H1 (cell line): ENCODE results near the gene IRAK3.

Source experiments
- ATF3 ChIP-seq: IDR thresholded peaks from 2 replicates; pipeline ENCODE4 v1.6.1; 2011; ENCODE audit warnings: low read depth, mild to moderate bottlenecking, low read length; ENCODE audit not compliant: insufficient read depth
- BCL11A ChIP-seq, 2 experiments: IDR thresholded peaks; one replicate each; pipeline ENCODE4 v1.6.1; 2011; ENCODE audit warnings: low read depth in 2 of 2, low read length in 2 of 2, mild to moderate bottlenecking in 2 of 2
- BRCA1 ChIP-seq: IDR thresholded peaks from 2 replicates; pipeline ENCODE4 v1.6.1; 2012; ENCODE audit warnings: low read depth, low read length, improper control_type of control experiment
- CTCF ChIP-seq, 3 experiments: IDR thresholded peaks; 1 replicate in 2 of 3; 2 replicates in 1 of 3; pipeline versions ENCODE4 v1.5.1 to v1.6.1; 2011; ENCODE audit warnings: low read length in 3 of 3, mild to moderate bottlenecking in 3 of 3, inconsistent platforms in 2 of 3, low read depth in 1 of 3, moderate library complexity in 1 of 3; ENCODE audit not compliant: insufficient read depth in 1 of 3; ENCODE audit errors: control extremely low read depth in 1 of 3
- NRF1 ChIP-seq: IDR thresholded peaks from 2 replicates; pipeline ENCODE4 v1.6.1; 2011; ENCODE audit warnings: mild to moderate bottlenecking, low read depth, low read length, improper control_type of control experiment
- POLR2A ChIP-seq, 2 experiments: IDR thresholded peaks; 1 replicate in 1 of 2; 2 replicates in 1 of 2; pipeline ENCODE4 v1.6.1; 2011; ENCODE audit warnings: low read depth in 2 of 2, low read length in 2 of 2, mild to moderate bottlenecking in 2 of 2; ENCODE audit errors: control extremely low read depth in 1 of 2
- POLR2AphosphoS5 ChIP-seq: IDR thresholded peaks from 2 replicates; pipeline ENCODE4 v1.6.1; 2011; ENCODE audit warnings: low read depth, low read length
- POU5F1 ChIP-seq: IDR thresholded peaks from 2 replicates; pipeline ENCODE4 v1.6.1; 2011; ENCODE audit warnings: low read depth, mild to moderate bottlenecking, low read length, moderate library complexity
- TF ChIP-seq, protein P1 (sequence below): IDR thresholded peaks from 2 replicates; pipeline ENCODE4 v1.6.1; 2012; ENCODE audit warnings: inconsistent platforms
- TF ChIP-seq, protein P2 (sequence below): IDR thresholded peaks from 2 replicates; pipeline ENCODE4 v1.6.1; 2012; ENCODE audit warnings: low read length, inconsistent platforms

DNA sequence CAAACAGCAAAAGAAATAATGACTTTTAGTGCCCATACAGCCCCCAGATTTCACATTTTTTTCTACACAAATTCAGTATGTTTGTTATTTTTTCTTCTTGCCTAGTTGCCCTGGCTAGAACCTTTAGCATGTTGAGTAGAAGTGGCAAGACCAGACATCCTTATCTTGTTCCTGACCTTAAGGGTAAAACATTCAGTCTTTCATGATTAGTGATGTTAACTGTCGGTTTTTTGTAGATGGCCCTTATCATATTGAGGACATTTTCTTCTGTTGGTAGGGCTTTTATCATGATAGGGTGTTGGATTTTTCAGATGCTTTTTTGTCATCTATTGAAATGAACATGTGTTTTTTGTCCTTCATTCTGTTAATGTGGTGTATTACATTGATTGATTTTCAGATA lies 17.1 kb downstream of the IRAK3 start:
- TF ChIP-seq CTCF (IDR thresholded peaks at IDR 0.05; ENCODE audit: control extremely low read depth in 1 of 3, insufficient read depth in 1 of 3, low read depth in 1 of 3, low read length in 3 of 3), result no peak
- TF ChIP-seq ATF3, result no peak
- TF ChIP-seq, protein P1, sequence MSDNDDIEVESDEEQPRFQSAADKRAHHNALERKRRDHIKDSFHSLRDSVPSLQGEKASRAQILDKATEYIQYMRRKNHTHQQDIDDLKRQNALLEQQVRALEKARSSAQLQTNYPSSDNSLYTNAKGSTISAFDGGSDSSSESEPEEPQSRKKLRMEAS, result no peak
- TF ChIP-seq, protein P2, sequence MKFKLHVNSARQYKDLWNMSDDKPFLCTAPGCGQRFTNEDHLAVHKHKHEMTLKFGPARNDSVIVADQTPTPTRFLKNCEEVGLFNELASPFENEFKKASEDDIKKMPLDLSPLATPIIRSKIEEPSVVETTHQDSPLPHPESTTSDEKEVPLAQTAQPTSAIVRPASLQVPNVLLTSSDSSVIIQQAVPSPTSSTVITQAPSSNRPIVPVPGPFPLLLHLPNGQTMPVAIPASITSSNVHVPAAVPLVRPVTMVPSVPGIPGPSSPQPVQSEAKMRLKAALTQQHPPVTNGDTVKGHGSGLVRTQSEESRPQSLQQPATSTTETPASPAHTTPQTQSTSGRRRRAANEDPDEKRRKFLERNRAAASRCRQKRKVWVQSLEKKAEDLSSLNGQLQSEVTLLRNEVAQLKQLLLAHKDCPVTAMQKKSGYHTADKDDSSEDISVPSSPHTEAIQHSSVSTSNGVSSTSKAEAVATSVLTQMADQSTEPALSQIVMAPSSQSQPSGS, result no peak
- TF ChIP-seq BCL11A (IDR thresholded peaks at IDR 0.05; ENCODE audit: low read depth in 2 of 2, low read length in 2 of 2), result no peak
- no peak for TF ChIP-seq POLR2A (IDR thresholded peaks at IDR 0.05; ENCODE audit: control extremely low read depth in 1 of 2, low read depth in 2 of 2, low read length in 2 of 2)
- no peak for TF ChIP-seq BRCA1
- TF ChIP-seq NRF1, result no peak
- TF ChIP-seq POLR2AphosphoS5, result no peak
- no peak for TF ChIP-seq POU5F1
